ENCODE data around the gene DOCK7.

GRCh38 chr1:62462370-62462769, 225.8 kb downstream of the DOCK7 start:
- TF ChIP-seq EZH2 (optimal IDR thresholded peaks at IDR 0.05; ENCODE audit: low read depth, low read length) = no peak
- no peak for TF ChIP-seq CTCF (IDR thresholded peaks at IDR 0.05; ENCODE audit: low read length)
